Posterior cingulate gyrus (tissue), 11 donors: Measurements from ENCODE around the gene PKHD1.
A peak's percentile ranks its signal among the peaks of the same experiment; 100 is the strongest.

Experiments
- DNase-seq, 10 donors: peaks; one replicate each; pipeline versions ENCODE4 v3.0.0 to v3.0.0-alpha.2; 2020 to 2021; ENCODE audit warnings: mixed read lengths in 3 of 10
- intact Hi-C: fragments of 100-400 bp; cut with DNase I; formaldehyde crosslinking; loops from one replicate; pipeline ENCODE4 v1.15.1; 2023

Gene PKHD1

GRCh38 chr6:52046456-52046855 is 41.0 kb downstream of the PKHD1 start:
- intact Hi-C loops: no loop called here
- DNase-seq: no peak

DNA sequence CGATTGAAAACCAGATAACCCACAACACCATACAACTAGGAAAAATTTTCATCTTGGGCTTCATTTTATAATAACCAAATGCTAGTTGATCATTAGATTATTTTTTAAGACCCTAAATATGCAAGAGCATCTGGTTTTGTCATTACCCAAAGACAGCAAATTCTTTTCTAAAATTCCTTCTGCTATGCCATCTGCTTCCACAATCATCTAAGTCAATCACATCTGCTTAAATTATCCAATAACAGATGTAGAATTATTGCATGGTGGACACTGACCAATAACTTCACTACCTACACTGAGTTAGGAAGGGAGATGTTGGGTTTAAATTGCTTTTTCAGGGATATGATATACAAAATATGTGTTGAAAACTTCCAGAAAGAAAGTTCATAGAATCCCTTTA is 41.9 kb downstream of the PKHD1 start:
- no peak for DNase-seq
- intact Hi-C loops: no loop called here

DNA sequence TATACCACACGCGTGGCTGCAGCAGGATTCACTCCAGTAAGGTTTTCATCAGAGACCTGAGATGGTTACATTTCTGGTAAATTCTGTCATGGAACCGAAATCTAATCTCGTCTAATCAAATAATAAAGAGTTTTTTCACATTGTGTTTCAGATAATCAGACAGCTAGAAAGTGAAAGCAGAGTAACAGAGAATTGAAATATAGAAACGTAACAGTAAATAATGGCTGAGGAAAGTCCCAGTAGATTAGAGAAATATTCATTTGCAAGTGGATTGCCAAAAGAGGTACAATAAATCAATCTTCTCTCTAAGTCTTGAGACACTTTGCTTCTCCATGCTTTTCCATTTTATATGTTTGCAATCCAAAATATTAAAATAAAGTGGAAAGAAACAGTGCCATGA is 42.4 kb downstream of the PKHD1 start:
- intact Hi-C loops: no loop called here
- DNase-seq: no peak

DNA sequence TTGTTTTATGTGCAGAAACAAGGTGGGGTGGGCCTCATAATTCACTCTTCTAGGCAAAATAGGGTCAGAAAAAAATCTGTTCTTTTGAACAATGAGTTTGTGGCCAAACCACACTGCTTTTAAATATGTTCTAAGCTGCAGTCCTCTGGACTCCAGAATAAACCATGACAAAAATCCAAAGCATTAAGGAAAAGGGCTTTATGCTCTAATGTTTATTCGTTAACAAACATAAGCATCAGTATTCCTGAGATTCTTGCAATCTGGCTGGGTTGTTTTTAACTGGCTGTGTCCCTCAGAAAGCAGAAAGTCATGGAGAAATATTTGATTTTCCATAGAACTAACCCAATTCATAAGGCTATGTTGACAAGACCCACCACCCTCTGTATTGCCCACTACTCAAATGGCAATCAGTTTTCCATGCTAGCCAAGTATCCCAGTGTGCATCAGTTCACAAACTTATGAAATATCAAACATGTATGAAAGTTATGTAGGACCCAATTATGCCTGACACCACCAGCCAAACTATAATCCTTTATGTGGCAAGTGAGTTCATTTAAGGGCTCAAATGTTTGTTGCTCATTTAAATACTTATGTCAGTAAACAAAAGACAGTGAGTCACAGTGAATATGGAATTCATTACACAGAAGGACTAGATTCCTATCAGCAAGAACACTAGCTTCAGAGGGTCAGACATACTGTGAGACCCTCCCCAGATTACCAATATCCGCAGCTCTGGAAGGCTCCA is 45.1 kb downstream of the PKHD1 start:
- intact Hi-C loops: no loop called here

GRCh38 chr6:52041134-52041533 is 46.3 kb downstream of the PKHD1 start:
- DNase-seq: no peak
- intact Hi-C loops: no loop called here

More for the DNA sequence above, 45.1 kb downstream of the PKHD1 start:
- DNase-seq: no peak

DNA sequence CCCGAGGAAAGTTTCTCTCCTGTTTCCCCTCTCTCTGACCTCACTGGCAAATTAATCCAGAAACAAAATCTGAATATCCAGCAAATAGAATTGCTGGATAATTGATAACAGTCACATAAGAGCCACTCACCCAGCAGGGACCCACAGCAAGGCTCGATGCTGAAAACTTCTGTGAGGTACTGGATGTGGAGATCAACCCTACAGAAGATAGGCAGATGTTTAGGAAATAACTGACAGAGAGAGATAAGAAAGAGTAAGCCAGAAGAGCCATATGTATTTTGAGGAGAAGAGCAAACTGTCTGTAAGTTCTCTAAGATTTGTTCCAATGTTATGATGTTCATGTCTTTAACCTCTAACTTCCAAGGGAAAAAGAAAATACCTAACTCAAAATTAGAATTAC is 59.7 kb downstream of the PKHD1 start:
- no peak for DNase-seq
- intact Hi-C loops: loop anchor here (10.0 kb wide), 1 partner anchor 173 kb away; no protein-coding TSS in a partner anchor

- intact Hi-C loops: loop anchor here (10.0 kb wide), 1 partner anchor 170 kb away; no protein-coding TSS in a partner anchor
Measured at GRCh38 chr6:52024451-52025068, 62.9 kb downstream of the PKHD1 start.

DNA sequence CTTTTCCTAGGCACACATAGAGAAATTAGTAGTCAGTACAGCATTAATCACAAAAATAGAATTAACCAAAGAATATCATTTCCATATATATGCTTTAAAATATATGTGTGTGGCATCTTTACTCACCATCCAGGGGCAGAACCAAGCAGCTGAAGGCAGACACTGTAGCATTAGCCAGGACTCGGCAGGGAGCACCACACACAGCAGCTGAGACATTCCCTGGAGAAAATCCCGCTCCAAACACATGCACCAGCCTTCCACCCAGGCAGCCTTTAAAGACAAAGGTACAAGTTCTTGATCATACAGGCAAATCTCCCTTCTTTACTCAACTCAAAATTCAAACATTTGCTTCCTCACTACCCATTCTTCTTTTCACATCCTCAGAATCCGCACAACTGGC is 64.7 kb downstream of the PKHD1 start:
- DNase-seq: no peak

More at GRCh38 chr6:52024451-52025068, 62.9 kb downstream of the PKHD1 start:
- DNase-seq: peak in 1 of 10 donors; percentile 26

DNA sequence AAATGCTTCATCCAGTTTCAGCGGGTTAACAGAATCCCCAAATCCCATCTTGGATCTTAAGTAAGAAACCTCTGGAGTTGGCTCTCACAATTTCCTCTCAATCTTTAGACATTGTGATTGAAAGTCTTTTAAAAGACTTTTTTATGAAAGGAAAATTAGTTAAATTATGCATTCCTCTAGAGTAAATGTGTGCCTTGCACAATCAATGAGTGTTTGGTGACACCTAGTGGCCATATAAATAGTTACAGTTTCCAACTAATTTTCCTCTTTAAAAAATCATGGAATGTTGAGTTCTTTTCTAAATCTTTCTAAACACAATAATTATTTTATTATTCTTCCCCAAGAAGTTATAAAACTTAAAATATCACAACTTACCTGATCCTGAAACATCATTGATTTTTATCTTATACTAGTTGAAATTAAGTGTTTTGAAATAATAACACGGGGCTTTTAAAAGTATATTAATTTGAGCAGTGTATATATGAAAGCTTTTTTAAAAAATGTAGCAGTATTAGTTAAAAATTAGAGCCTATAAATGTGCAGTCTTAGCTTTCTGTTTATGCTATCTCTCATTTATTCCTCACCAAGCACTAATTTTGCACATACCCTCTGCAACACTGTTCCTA is 66.4 kb downstream of the PKHD1 start:
- DNase-seq: no peak
- intact Hi-C loops: loop anchor here (2.0 to 10.0 kb wide), 2 partner anchors 166 to 1204 kb away; no protein-coding TSS in a partner anchor

More for the DNA sequence above, 64.7 kb downstream of the PKHD1 start:
- intact Hi-C loops: loop anchor here (10.0 kb wide), 1 partner anchor 168 kb away; no protein-coding TSS in a partner anchor

GRCh38 chr6:52019881-52020280 is 67.5 kb downstream of the PKHD1 start:
- intact Hi-C loops: loop anchor here (2.0 to 10.0 kb wide), 2 partner anchors 165 to 1203 kb away; no protein-coding TSS in a partner anchor
- DNase-seq: no peak

GRCh38 chr6:52019092-52019491 is 68.3 kb downstream of the PKHD1 start:
- intact Hi-C loops: no loop called here
- no peak for DNase-seq

DNA sequence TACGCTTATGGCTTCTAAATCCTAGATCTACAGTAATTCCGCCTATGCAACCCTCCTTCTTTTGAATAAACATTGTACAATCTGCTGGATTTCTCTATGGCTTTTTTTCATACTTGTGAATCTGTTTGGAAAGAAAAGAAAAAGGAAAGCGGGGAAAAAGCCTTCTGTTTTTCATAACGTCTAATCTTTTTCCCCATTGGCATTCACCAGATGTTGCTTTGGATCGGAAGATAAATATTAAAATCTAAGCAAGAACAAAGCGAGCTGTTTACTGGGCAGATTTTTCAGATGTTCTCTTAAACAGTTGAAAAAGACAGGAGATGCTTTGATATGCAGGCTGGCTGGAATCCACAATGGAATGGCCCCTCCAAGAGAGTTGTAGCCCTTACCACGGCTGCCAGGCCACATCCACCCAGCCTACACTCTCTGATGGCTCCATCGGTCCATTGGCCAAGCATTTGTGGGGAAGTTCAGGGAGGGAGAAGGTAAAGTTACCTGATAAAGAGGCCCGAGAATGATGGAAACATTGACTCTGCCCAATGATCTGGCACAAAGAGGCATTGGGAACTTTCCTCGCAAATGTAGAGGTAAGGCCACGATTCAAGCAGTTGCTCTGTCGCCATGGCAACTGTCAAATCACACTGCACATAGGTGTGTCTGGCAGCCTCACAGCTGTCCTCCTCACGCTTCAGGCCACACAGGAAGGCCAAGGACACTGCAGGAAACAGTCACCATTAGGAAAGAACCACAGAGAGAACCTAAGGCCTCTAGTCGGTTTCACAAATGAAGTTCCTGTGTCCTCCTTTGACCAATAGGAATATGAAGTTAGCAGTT is 70.3 kb downstream of the PKHD1 start:
- intact Hi-C loops: no loop called here
- DNase-seq: no peak

DNA sequence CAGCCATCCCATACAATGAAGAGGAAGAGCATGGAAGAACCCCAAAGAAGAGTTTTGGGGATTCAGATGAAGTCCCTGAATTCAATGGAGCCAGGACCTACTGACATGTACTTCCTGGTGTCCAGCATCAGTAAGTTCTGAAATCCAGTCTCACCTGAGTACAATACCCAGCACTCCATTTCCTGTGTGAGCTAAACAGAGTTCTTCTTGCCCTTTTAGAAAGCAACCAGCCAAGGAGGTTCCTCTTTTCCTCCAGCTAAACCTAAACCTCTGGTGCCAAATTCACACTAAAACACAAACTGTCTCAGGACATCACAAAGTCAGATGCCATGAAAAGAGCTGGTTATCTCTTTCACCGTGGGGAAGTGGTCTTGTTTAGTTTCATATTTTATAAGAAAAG is 71.5 kb downstream of the PKHD1 start:
- DNase-seq: no peak
- intact Hi-C loops: no loop called here

DNA sequence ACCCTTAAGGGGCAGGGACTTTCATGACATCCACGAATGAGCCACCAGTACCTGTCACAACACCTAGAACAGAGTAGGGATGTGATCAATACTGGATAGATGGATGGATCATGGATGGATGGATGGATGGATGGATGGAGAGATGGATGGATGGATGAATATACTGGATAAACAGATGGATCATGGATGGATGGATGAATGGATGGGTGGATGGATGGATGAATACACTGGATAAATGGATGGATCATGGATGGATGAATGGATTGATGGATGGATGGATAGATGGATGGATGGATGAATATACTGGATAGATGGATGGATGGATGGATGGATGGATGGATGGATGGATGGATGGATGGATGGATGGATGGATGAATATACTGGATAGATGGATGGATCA is 73.0 kb downstream of the PKHD1 start:
- intact Hi-C loops: no loop called here
- DNase-seq: no peak

GRCh38 chr6:52013035-52013434 is 74.4 kb downstream of the PKHD1 start:
- no peak for DNase-seq
- intact Hi-C loops: no loop called here

- intact Hi-C loops: no loop called here
- DNase-seq: no peak
Measured at GRCh38 chr6:52012582-52012981, 74.8 kb downstream of the PKHD1 start.

DNA sequence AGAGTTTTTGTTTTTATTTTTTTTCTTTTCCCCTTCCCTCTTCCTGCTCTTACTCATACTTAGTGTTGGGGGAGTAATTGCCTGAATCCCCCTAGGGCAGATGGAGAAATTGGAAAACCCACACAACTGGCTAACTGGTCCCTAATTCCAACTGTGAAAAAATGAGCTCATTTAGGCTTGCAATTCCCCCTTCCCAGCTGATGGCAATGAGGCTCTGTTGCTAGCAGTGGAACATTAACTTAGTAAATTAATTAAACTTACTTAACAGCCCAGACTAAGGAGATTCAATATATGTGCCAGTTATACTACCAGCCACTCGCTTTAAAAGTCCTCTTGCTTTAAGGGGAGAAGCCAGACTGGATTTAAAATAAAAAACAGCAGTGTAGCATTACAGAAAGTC is 76.6 kb downstream of the PKHD1 start:
- intact Hi-C loops: no loop called here

GRCh38 chr6:52010145-52010544 is 77.3 kb downstream of the PKHD1 start:
- intact Hi-C loops: no loop called here
- DNase-seq: no peak

More for the DNA sequence above, 76.6 kb downstream of the PKHD1 start:
- no peak for DNase-seq

GRCh38 chr6:52009466-52010140 is 77.8 kb downstream of the PKHD1 start:
- intact Hi-C loops: no loop called here
- DNase-seq: no peak

- no peak for DNase-seq
- intact Hi-C loops: no loop called here
Measured at GRCh38 chr6:52000064-52000463, 87.3 kb downstream of the PKHD1 start.
